ENCODE data around the gene IGF1. TPM values are rescaled to one million over a fixed set of nuclear protein-coding genes. Genes with fewer than 3 reads are reported as not detected.

Gene IGF1
- total and polyA plus RNA-seq, 4 donors: 5.0 to 60.7 (median 10.5) TPM

DNA sequence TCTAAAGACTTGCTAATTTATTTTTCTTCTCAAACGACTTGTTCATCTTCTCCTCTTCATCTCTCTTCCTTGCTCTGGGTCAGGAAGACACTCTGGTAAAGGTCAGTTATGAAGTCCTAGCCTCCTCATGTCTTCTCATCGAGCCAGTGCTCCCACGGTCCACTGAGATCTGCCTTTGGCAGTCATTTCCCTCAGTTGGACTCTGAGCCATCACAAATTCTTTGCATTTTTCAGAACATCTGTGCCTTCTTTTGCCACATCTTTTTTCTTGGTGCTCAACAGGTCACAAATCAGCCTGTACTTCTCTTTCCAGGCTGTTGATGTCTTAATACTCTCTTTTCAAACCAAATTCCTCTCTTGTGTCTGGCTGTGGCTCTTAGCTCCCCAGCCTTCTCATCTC, 49.7 kb downstream of the IGF1 start:
- H3K27ac ChIP-seq (ENCODE audit: low read depth in 1 of 2, low read length in 1 of 2): no peak overlapping the region
- no peak for TF ChIP-seq CTCF (IDR thresholded peaks at IDR 0.05; ENCODE audit: control extremely low read depth, extremely low read depth)

DNA sequence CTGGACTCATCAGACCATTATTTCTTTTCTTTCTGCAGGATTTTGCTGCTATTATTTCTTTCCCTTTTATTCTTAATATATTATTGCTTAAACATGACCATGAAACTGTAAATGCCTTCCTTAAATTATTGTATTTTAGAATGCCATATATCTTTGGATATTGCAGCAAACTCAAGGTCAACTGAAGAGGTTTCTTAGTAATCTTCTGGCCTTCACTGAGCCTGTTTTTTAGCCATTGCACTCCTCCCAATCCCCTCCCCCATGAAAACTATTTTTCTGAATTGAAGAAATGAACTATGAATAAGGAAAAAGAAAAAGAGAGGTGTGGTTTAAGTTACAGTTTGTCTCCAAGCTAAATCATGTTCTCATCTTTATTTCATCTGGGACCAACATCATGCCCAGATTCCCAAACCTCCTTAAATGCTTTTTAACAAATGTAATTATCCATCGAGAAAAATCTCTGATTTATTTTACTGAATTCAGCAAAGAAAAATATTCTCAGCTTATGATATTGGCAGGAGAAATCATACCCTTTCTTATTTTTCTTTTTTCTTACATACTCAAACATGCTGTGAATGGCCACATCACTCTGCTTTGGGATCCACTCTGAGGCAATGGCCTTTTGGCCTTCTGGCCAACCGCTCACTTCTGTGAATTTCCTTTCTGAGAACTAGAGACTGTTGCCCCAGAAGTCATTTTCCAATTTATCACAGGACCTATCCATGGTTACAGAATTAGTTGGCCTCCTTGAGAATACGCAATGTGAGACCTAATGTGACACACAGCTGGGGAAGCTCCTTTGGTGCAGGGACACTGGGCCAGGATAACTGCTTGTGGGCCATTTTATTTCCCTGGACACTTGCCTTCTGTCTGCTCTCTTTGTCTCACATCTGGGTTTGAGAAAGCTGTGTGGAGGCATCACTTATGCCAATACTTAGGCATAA, 50.9 kb downstream of the IGF1 start:
- Histone ChIP-seq H3K9ac (ENCODE audit: insufficient read depth in 1 of 2, low read length in 2 of 2) (no peak overlapping the region), H3K4me1 (ENCODE audit: control insufficient read depth in 5 of 5, insufficient read depth in 5 of 5, low read length in 5 of 5) (peaks cover 0 to 43% (median 3%) of the 10 kb centered on the region in 5 donors), H3K4me3 (no peak overlapping the region), H3K9me3 (ENCODE audit: control insufficient read depth in 4 of 4, insufficient read depth in 3 of 4, low read length in 3 of 4) (no peaks in the 10 kb centered on the region), H3K36me3 (ENCODE audit: control insufficient read depth in 4 of 4, insufficient read depth in 4 of 4, low read length in 4 of 4) (no peaks in the 10 kb centered on the region), H3K27ac (ENCODE audit: low read depth in 1 of 2, low read length in 1 of 2) (no peak overlapping the region), H3K27me3 (ENCODE audit: control insufficient read depth in 3 of 3, insufficient read depth in 3 of 3, low read length in 2 of 3) (no peaks in the 10 kb centered on the region)
- no peak for TF ChIP-seq CTCF (IDR thresholded peaks at IDR 0.05; ENCODE audit: control extremely low read depth, extremely low read depth)
- DNase-seq (no peak), ATAC-seq (ENCODE audit: insufficient read depth, low FRiP score) (no peak)
- 83 to 93% methylated on average over 3 of the region's 3 CpGs for WGBS, 2 donors

More for the DNA sequence above, 49.7 kb downstream of the IGF1 start:
- H3K36me3 ChIP-seq (ENCODE audit: control insufficient read depth in 4 of 4, insufficient read depth in 4 of 4, low read length in 4 of 4): no peaks in the 10 kb centered on the region
- WGBS, 2 donors: 53 to 77% methylated on average over 3 of the region's 3 CpGs
- ATAC-seq (ENCODE audit: insufficient read depth, low FRiP score) (no peak), DNase-seq (no peak)
- no peaks in the 10 kb centered on the region for H3K9me3 ChIP-seq (ENCODE audit: control insufficient read depth in 4 of 4, insufficient read depth in 3 of 4, low read length in 3 of 4)
- no peak overlapping the region for H3K4me3 ChIP-seq
- no peaks in the 10 kb centered on the region for H3K27me3 ChIP-seq (ENCODE audit: control insufficient read depth in 3 of 3, insufficient read depth in 3 of 3, low read length in 2 of 3)
- no peak overlapping the region for H3K9ac ChIP-seq (ENCODE audit: insufficient read depth in 1 of 2, low read length in 2 of 2)
- H3K4me1 ChIP-seq (ENCODE audit: control insufficient read depth in 5 of 5, insufficient read depth in 5 of 5, low read length in 5 of 5): peaks cover 0 to 38% (median 3%) of the 10 kb centered on the region in 5 donors

GRCh38 chr12:102427543-102427941, 52.8 kb downstream of the IGF1 start:
- WGBS, 2 donors: 71 to 76% methylated on average over 7 of the region's 7 CpGs
- peak; percentile 72 to 86 (median 78) for DNase-seq
- Histone ChIP-seq H3K9ac (ENCODE audit: insufficient read depth in 1 of 2, low read length in 2 of 2) (no peak overlapping the region), H3K27me3 (ENCODE audit: control insufficient read depth in 3 of 3, insufficient read depth in 3 of 3, low read length in 2 of 3) (no peaks in the 10 kb centered on the region), H3K9me3 (ENCODE audit: control insufficient read depth in 4 of 4, insufficient read depth in 3 of 4, low read length in 3 of 4) (no peaks in the 10 kb centered on the region), H3K36me3 (ENCODE audit: control insufficient read depth in 4 of 4, insufficient read depth in 4 of 4, low read length in 4 of 4) (no peaks in the 10 kb centered on the region), H3K4me3 (no peak overlapping the region), H3K4me1 (ENCODE audit: control insufficient read depth in 5 of 5, insufficient read depth in 5 of 5, low read length in 5 of 5) (peaks cover 0 to 49% (median 3%) of the 10 kb centered on the region in 5 donors), H3K27ac (ENCODE audit: low read depth in 1 of 2, low read length in 1 of 2) (no peak overlapping the region)
- TF ChIP-seq CTCF (IDR thresholded peaks at IDR 0.05; ENCODE audit: control extremely low read depth, extremely low read depth): no peak
- ATAC-seq (ENCODE audit: insufficient read depth, low FRiP score): no peak

All from lung (tissue), 12 donors.